HCT116 (cell line): ENCODE measurements around the gene CDH16. TPM values are rescaled to one million over a fixed set of nuclear protein-coding genes. Genes with fewer than 3 reads are reported as not detected.
"Not testable (repeated sequence)": the region's sequence is repeated elsewhere in the genome, so short reads cannot be mapped to it uniquely, and the experiment has no call there.

Experiments used
- ATAC-seq: fragments of 200-7000 bp; cut with Tn5 transposase; 2 replicates; pipeline ENCODE4 v1.9.1; 2020; ENCODE audit warnings: mild to moderate bottlenecking, moderate library complexity
- BruUV-seq: library from RNA; stranded (reverse); fragments of 400-500 nt; replicated peaks from 2 replicates; lab custom pipeline; 2021; lab: Mats Ljungman, UMichigan
- CTCF ChIA-PET: fragments of 300-600 bp; sonication (Branson Sonifier 250); formaldehyde crosslinking; loops from one replicate; lab custom pipeline; 2021; ENCODE audit warnings: antibody characterized with exemption; lab: Charles Lee
- POLR2A ChIA-PET: fragments of 300-600, 350-600 bp; sonication (Branson Sonifier 250); formaldehyde crosslinking; loops from one replicate; lab custom pipeline; 2021; ENCODE audit warnings: antibody characterized with exemption; lab: Charles Lee
- RAD21 ChIA-PET, 2 experiments: fragments of 300-600 bp; sonication (Branson Sonifier 250); formaldehyde crosslinking; loops; one replicate each; lab custom pipeline; 2023; ENCODE audit warnings: low total read pairs in 2 of 2; ENCODE audit not compliant: uncharacterized antibody in 2 of 2, unreplicated experiment in 2 of 2, low non-redundant PET in 1 of 2; lab: Charles Lee
- DNase-seq: peaks from one replicate; pipeline ENCODE4 v3.0.0-alpha.2; 2010; ENCODE audit warnings: low read depth, low spot score
- H2AFZ ChIP-seq: fragments of 200-600 bp; shearing (Covaris generic), sonication (generic); 2 replicates; pipeline ENCODE4 v1.6.1; 2017; ENCODE audit warnings: low read depth, mixed run types, mixed read lengths, antibody characterized with exemption, low read length; ENCODE audit not compliant: poor library complexity, severe bottlenecking
- H3K27ac ChIP-seq: 2 replicates; pipeline ENCODE4 v1.5.1; 2012; ENCODE audit warnings: low read depth, low read length
- H3K27me3 ChIP-seq: fragments of 200-600 bp; sonication (generic); 2 replicates; pipeline ENCODE4 v1.6.1; 2016; ENCODE audit warnings: mixed run types, low read length, mixed read lengths; ENCODE audit not compliant: insufficient read depth
- H3K36me3 ChIP-seq, 2 experiments: fragments of 200-500 bp in 1 of 2; fragments of 200-600 bp in 1 of 2; sonication (Bioruptor generic) in 1 of 2; sonication (generic) in 1 of 2; 2 replicates each; pipeline versions ENCODE4 v1.5.1 to v1.6.1; 2014 to 2016; ENCODE audit warnings: low read length in 2 of 2, inconsistent platforms in 1 of 2, mixed read lengths in 1 of 2, mixed run types in 1 of 2; ENCODE audit not compliant: insufficient read depth in 2 of 2, control insufficient read depth in 1 of 2
- H3K4me1 ChIP-seq, 2 experiments: fragments of 200-600 bp in 1 of 2; sonication (generic) in 1 of 2; 2 replicates each; pipeline versions ENCODE4 v1.5.1 to v1.6.1; 2012 to 2017; ENCODE audit warnings: low read length in 2 of 2, inconsistent platforms in 1 of 2, mild to moderate bottlenecking in 1 of 2, mixed read lengths in 1 of 2, mixed run types in 1 of 2, moderate library complexity in 1 of 2; ENCODE audit not compliant: insufficient read depth in 2 of 2, control insufficient read depth in 1 of 2
- H3K4me2 ChIP-seq: fragments of 200-600 bp; sonication (generic); 2 replicates; pipeline ENCODE4 v1.6.1; 2017; ENCODE audit warnings: mixed run types, low read length, mixed read lengths
- H3K4me3 ChIP-seq, 2 experiments: fragments of 200-600 bp in 1 of 2; sonication (generic) in 1 of 2; replicated peaks in 1 of 2; 2 replicates each; pipeline ENCODE4 v1.5.1; 2011 to 2016; ENCODE audit warnings: low read length in 2 of 2, control low read depth in 1 of 2, low read depth in 1 of 2, mild to moderate bottlenecking in 1 of 2, mixed read lengths in 1 of 2, mixed run types in 1 of 2
- H3K79me2 ChIP-seq: fragments of 200-600 bp; sonication (generic); 2 replicates; pipeline ENCODE4 v1.6.1; 2017; ENCODE audit warnings: mild to moderate bottlenecking, mixed run types, low read length, moderate library complexity, mixed read lengths; ENCODE audit not compliant: insufficient read depth
- H3K9ac ChIP-seq: fragments of 200-600 bp; sonication (generic); 2 replicates; pipeline ENCODE4 v1.6.1; 2016; ENCODE audit warnings: low read length, mixed read lengths
- H3K9me2 ChIP-seq: fragments of 200-600 bp; sonication (generic), shearing (Covaris generic); 2 replicates; pipeline ENCODE4 v1.6.1; 2017; ENCODE audit warnings: mixed run types, mild to moderate bottlenecking, moderate library complexity; ENCODE audit not compliant: insufficient read depth
- H3K9me3 ChIP-seq, 2 experiments: fragments of 200-500 bp in 1 of 2; fragments of 200-600 bp in 1 of 2; sonication (Bioruptor generic) in 1 of 2; sonication (generic) in 1 of 2; 2 replicates each; pipeline ENCODE4 v1.6.1; 2014 to 2017; ENCODE audit warnings: low read length in 2 of 2, mixed read lengths in 2 of 2, inconsistent platforms in 1 of 2, low read depth in 1 of 2, mild to moderate bottlenecking in 1 of 2, mixed run types in 1 of 2, moderate library complexity in 1 of 2; ENCODE audit not compliant: control insufficient read depth in 1 of 2, insufficient read depth in 1 of 2
- H4K20me1 ChIP-seq: fragments of 200-600 bp; sonication (generic), shearing (Covaris generic); 2 replicates; pipeline ENCODE4 v1.6.1; 2017; ENCODE audit warnings: mixed run types, mild to moderate bottlenecking, moderate library complexity; ENCODE audit not compliant: insufficient read depth
- ATF3 ChIP-seq: IDR thresholded peaks from 2 replicates; pipeline ENCODE4 v1.6.1; 2012
- CBX3 ChIP-seq: IDR thresholded peaks from 2 replicates; pipeline ENCODE4 v1.6.1; 2012; ENCODE audit warnings: low read depth
- CTCF ChIP-seq, 3 experiments: fragments of 200-600 bp in 1 of 3; sonication (generic) in 1 of 3; IDR thresholded peaks in 2 of 3; conservative IDR thresholded peaks in 1 of 3; 2 replicates each; pipeline ENCODE4 v1.5.1; 2012 to 2017; ENCODE audit warnings: low read depth in 2 of 3, low read length in 2 of 3, antibody characterized with exemption in 1 of 3, borderline replicate concordance in 1 of 3, control low read depth in 1 of 3, mild to moderate bottlenecking in 1 of 3, mixed read lengths in 1 of 3, mixed run types in 1 of 3, moderate library complexity in 1 of 3; ENCODE audit not compliant: insufficient read depth in 1 of 3
- EGR1 ChIP-seq: IDR thresholded peaks from 2 replicates; pipeline ENCODE4 v1.6.1; 2012; ENCODE audit warnings: low read depth
- ELF1 ChIP-seq: IDR thresholded peaks from 2 replicates; pipeline ENCODE4 v1.6.1; 2012; ENCODE audit warnings: low read depth, borderline replicate concordance
- EZH2 ChIP-seq: fragments of 200-600 bp; sonication (generic); IDR thresholded peaks from 2 replicates; pipeline ENCODE4 v1.6.1; 2017; ENCODE audit warnings: antibody characterized with exemption, mixed run types
- EZH2phosphoT487 ChIP-seq: fragments of 200-600 bp; IDR thresholded peaks from 2 replicates; pipeline ENCODE4 v1.6.1; 2018; ENCODE audit warnings: antibody characterized with exemption, borderline replicate concordance
- FOSL1 ChIP-seq: IDR thresholded peaks from 2 replicates; pipeline ENCODE4 v1.6.1; 2012; ENCODE audit warnings: low read depth
- MAX ChIP-seq: IDR thresholded peaks from 2 replicates; pipeline ENCODE4 v1.6.1; 2012
- POLR2AphosphoS5 ChIP-seq: IDR thresholded peaks from 2 replicates; pipeline ENCODE4 v1.6.1; 2011; ENCODE audit warnings: mild to moderate bottlenecking, low read depth, low read length, moderate library complexity
- REST ChIP-seq: IDR thresholded peaks from 2 replicates; pipeline ENCODE4 v1.6.1; 2012; ENCODE audit warnings: low read depth
- SIN3A ChIP-seq: IDR thresholded peaks from 2 replicates; pipeline ENCODE4 v1.6.1; 2012; ENCODE audit warnings: low read depth
- SP1 ChIP-seq: IDR thresholded peaks from 2 replicates; pipeline ENCODE4 v1.6.1; 2012; ENCODE audit warnings: low read depth
- SRF ChIP-seq: IDR thresholded peaks from 2 replicates; pipeline ENCODE4 v1.6.1; 2012; ENCODE audit warnings: low read depth
- TCF7L2 ChIP-seq: IDR thresholded peaks from 2 replicates; pipeline ENCODE4 v1.7.0; 2011; ENCODE audit warnings: borderline replicate concordance, inconsistent platforms; ENCODE audit not compliant: insufficient read depth, insufficient read length; ENCODE audit errors: extremely low read depth
- ZNF274 ChIP-seq: fragments of 200-500 bp; sonication (Bioruptor generic); IDR thresholded peaks from 2 replicates; pipeline ENCODE4 v1.6.1; 2014; ENCODE audit warnings: mild to moderate bottlenecking, low read depth, low read length, inconsistent platforms
- intact Hi-C: fragments of 100-400 bp; cut with micrococcal nuclease; formaldehyde crosslinking; loops from 2 replicates; pipeline ENCODE4 v1.10.0; 2022
- total RNA-seq: library from RNA; stranded (reverse); gene quantifications from one replicate; pipeline ENCODE4 v1.2.1, GENCODE V29; 2021; ENCODE audit not compliant: unreplicated experiment

The CDH16 gene
- total RNA-seq, 1 experiment from 2014 or later, result not detected

GRCh38 chr16:66945939-66946338 lies 27.3 kb upstream of the CDH16 start:
- H3K9me3 ChIP-seq, result peaks cover 0 to under 1% of the 10 kb centered on the region in 2 experiments; a peak in 1 of 4 replicates
- no peaks in the 10 kb centered on the region for H3K79me2 ChIP-seq
- H3K4me2 ChIP-seq, result no peak overlapping the region
- ChIA-PET RAD21 (no interaction called here), POLR2A (no interaction called here), CTCF (interaction anchor here (0.7 to 1.1 kb wide), 2 partner anchors 15 to 50 kb away, joined by 3 read pairs; partner anchors contain the start of gene CES3)
- H3K27ac ChIP-seq, result no peak overlapping the region
- H3K36me3 ChIP-seq, result peaks cover 8 to 10% of the 10 kb centered on the region in 2 experiments; a peak in 3 of 4 replicates
- DNase-seq (no peak), ATAC-seq (no peak)
- no TSS peak for BruUV-seq
- H3K9me2 ChIP-seq, result no peaks in the 10 kb centered on the region
- H2AFZ ChIP-seq, result no peak overlapping the region
- intact Hi-C loops, result no loop called here
- peaks cover 0 to 6% of the 10 kb centered on the region in 2 experiments; a peak in 2 of 4 replicates for H3K4me1 ChIP-seq
- TF ChIP-seq POLR2AphosphoS5, result no peak
- TF ChIP-seq CBX3, result no peak
- TF ChIP-seq ATF3, result no peak
- TF ChIP-seq SIN3A, result no peak
- TF ChIP-seq ELF1, result no peak
- no peak for TF ChIP-seq REST
- TF ChIP-seq CTCF (IDR thresholded peaks at IDR 0.05 in 2 of 3, conservative IDR thresholded peaks at IDR 0.05 in 1 of 3; ENCODE audit: borderline replicate concordance in 1 of 3, insufficient read depth in 1 of 3, low read depth in 2 of 3, low read length in 2 of 3), result no peak
- no peak for TF ChIP-seq SP1
- TF ChIP-seq SRF, result no peak
- no peak for TF ChIP-seq EZH2phosphoT487
- TF ChIP-seq TCF7L2, result no peak
- no peak for TF ChIP-seq EZH2
- TF ChIP-seq FOSL1, result no peak
- TF ChIP-seq ZNF274, result no peak
- no peak for TF ChIP-seq MAX
- no peak for TF ChIP-seq EGR1
- no peak overlapping the region for H3K4me3 ChIP-seq
- H4K20me1 ChIP-seq, result no peaks in the 10 kb centered on the region
- no peak overlapping the region for H3K9ac ChIP-seq
- H3K27me3 ChIP-seq, result no peaks in the 10 kb centered on the region

GRCh38 chr16:66944971-66945370 lies 26.3 kb upstream of the CDH16 start:
- POLR2A ChIA-PET, H3K9me3 ChIP-seq, H3K4me1 ChIP-seq, H3K27ac ChIP-seq, H2AFZ ChIP-seq, H3K4me2 ChIP-seq, H3K9ac ChIP-seq, H4K20me1 ChIP-seq, H3K9me2 ChIP-seq, DNase-seq, intact Hi-C loops, H3K79me2 ChIP-seq, RAD21 ChIA-PET, H3K4me3 ChIP-seq, CTCF ChIA-PET, H3K27me3 ChIP-seq, ATAC-seq, BruUV-seq: not testable (repeated sequence)
- H3K36me3 ChIP-seq, result peaks cover 13 to 20% of the 10 kb centered on the region in 2 experiments; a peak in 3 of 4 replicates
